Measurements from ENCODE around the gene EZR.
A peak's percentile ranks its signal among the peaks of the same experiment; 100 is the strongest.
"Not testable (repeated sequence)": the region's sequence is repeated elsewhere in the genome, so short reads cannot be mapped to it uniquely, and the experiment has no call there.

The EZR gene

DNA sequence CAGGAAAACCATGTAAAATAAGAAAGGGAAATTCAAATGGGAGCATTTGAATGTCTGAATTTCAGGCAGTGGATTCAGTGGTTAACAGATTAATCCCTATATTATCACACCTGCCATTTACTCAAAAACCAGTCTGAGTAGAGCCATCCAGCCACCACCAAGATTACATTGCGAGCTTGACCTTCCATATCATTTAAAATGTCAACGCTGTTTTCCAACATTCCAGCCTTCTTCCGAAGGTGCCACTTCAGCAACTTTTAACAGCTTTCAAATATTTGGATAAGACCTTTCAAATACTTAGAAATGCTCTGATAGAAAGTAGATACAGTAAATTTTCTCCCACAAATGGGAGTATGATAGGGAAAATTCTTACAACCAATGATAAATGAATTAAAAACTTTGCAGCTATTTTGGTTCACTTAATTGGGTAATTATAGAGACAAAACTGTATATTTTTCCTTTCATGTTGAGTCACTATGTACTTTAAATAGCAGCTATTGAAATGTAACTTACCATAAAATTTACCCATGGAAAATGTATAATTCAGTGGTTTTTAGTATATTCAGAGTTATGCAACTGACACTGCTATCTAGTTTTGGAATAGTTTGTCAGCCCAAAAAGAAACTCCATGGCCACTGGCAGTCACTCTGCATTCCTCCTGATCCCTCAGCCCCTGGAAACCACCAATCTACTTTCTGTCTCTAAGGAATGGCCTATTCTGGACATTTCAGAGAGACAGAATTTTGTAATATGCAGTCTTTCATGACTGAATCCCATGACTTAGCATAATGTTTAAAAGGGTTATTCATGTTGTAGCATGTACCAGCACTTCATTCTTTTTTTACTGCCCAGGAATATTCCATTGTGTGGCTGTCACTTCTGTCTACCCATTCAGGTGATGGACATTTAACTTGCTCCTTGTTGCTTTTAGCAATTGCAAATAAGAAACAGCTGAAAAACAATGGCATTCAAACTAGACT, 21.5 kb downstream of the EZR start:
- Histone ChIP-seq H3K9me3 (ENCODE audit: control insufficient read depth, low read length) (no peaks in the 10 kb centered on the region), H3K27me3 (replicated peaks; ENCODE audit: control insufficient read depth, insufficient read depth, low read length, poor library complexity, severe bottlenecking) (no peaks in the 10 kb centered on the region), H3K27ac (ENCODE audit: insufficient read depth, low read length, poor library complexity, severe bottlenecking) (no peak overlapping the region), H3K4me1 (ENCODE audit: control insufficient read depth, insufficient read depth, low read length, poor library complexity, severe bottlenecking) (peaks cover 60% of the 10 kb centered on the region), H3K4me3 (ENCODE audit: insufficient read depth, low read depth, low read length, poor library complexity, severe bottlenecking) (no peak overlapping the region), H3K36me3 (ENCODE audit: control insufficient read depth, insufficient read depth, low read length) (peaks cover 6% of the 10 kb centered on the region)
- no peak for DNase-seq

DNA sequence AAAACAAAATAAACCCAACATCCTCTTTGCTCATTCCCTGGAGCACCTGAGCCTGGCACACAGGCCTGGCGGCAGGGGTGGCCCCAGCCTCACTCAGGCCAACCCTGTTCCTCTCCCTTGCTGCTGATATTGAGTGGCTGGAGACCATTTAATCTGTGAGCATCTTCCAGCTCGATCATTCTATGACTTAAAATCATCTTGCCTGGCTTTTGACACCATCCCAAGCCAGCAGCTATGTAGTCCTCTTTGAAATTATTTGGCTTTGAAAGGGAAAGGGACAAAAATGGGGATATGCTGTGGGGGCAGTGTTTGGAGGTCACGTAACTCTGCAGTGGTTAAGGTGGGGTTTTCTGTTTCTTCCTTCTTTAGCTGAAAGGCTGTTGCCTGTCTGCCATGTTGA, 22.8 kb downstream of the EZR start:
- peaks cover 49% of the 10 kb centered on the region for H3K4me1 ChIP-seq (ENCODE audit: control insufficient read depth, insufficient read depth, low read length, poor library complexity, severe bottlenecking)
- DNase-seq, result no peak
- H3K4me3 ChIP-seq (ENCODE audit: insufficient read depth, low read depth, low read length, poor library complexity, severe bottlenecking), result no peak overlapping the region
- H3K9me3 ChIP-seq (ENCODE audit: control insufficient read depth, low read length), result no peaks in the 10 kb centered on the region
- H3K27ac ChIP-seq (ENCODE audit: insufficient read depth, low read length, poor library complexity, severe bottlenecking), result no peak overlapping the region
- H3K27me3 ChIP-seq (replicated peaks; ENCODE audit: control insufficient read depth, insufficient read depth, low read length, poor library complexity, severe bottlenecking), result no peaks in the 10 kb centered on the region
- no peaks in the 10 kb centered on the region for H3K36me3 ChIP-seq (ENCODE audit: control insufficient read depth, insufficient read depth, low read length)

DNA sequence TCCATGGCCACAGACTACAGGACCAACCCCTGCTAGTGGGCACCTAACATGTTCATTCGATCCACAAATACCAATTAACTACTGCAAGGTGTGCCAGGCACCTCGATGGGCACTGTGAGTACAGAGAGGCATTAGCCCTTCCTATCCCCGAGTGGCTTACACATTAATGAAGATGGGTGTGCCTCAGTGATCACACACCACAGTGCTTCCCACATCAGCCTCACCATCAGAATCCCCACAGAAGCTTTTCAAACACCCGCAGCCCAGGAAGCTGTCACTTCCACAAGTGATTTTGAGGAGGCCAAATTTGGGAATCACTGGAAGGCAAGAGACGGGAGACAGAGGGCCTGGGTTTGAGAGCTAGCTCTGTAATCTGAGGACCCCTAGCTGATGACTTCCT, 23.7 kb downstream of the EZR start:
- Histone ChIP-seq H3K27ac (ENCODE audit: insufficient read depth, low read length, poor library complexity, severe bottlenecking) (peak overlapping the region; percentile 13), H3K27me3 (replicated peaks; ENCODE audit: control insufficient read depth, insufficient read depth, low read length, poor library complexity, severe bottlenecking) (no peaks in the 10 kb centered on the region), H3K9me3 (ENCODE audit: control insufficient read depth, low read length) (no peaks in the 10 kb centered on the region), H3K4me3 (ENCODE audit: insufficient read depth, low read depth, low read length, poor library complexity, severe bottlenecking) (no peak overlapping the region), H3K36me3 (ENCODE audit: control insufficient read depth, insufficient read depth, low read length) (no peaks in the 10 kb centered on the region), H3K4me1 (ENCODE audit: control insufficient read depth, insufficient read depth, low read length, poor library complexity, severe bottlenecking) (peaks cover 49% of the 10 kb centered on the region)
- no peak for DNase-seq

DNA sequence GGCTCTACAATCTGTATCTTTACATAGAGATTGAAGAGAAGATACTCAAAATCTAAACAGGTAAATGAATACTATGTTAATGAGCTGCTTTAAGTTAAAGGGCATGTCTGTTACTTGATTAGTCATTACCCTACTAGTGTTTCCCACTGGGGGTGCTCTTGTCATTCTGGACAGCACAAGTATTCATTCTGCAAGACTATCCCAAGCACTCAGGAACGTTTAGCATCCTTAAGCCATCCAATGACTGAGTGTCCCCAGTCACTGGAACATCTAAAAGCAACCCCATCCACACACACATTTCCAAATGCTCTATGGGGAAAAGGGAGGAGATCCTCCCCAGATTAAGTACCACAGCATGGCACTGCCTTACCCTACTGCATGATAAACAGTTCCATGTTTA, 25.7 kb downstream of the EZR start:
- Histone ChIP-seq H3K27ac (ENCODE audit: insufficient read depth, low read length, poor library complexity, severe bottlenecking) (no peak overlapping the region), H3K36me3 (ENCODE audit: control insufficient read depth, insufficient read depth, low read length) (peaks cover 7% of the 10 kb centered on the region), H3K27me3 (replicated peaks; ENCODE audit: control insufficient read depth, insufficient read depth, low read length, poor library complexity, severe bottlenecking) (no peaks in the 10 kb centered on the region), H3K9me3 (ENCODE audit: control insufficient read depth, low read length) (no peaks in the 10 kb centered on the region), H3K4me1 (ENCODE audit: control insufficient read depth, insufficient read depth, low read length, poor library complexity, severe bottlenecking) (peaks cover 40% of the 10 kb centered on the region), H3K4me3 (ENCODE audit: insufficient read depth, low read depth, low read length, poor library complexity, severe bottlenecking) (no peak overlapping the region)
- DNase-seq, result no peak

DNA sequence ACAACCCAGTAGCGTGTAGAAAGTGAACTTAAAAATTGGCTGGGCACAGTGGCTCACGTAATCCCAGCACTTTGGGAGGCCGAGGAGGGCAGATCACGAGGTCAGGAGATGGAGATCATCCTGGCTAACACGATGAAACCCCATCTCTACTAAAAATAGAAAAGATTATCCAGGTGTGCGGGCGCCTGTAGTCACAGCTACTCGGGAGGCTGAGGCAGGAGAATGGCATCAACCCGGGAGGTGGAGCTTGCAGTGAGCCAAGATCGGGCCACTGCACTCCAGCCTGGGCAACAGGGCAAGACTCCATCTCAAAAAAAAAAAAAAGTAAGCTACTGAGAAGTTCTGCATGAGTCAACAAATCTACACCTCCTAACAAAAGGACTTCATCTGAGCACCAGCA, 26.7 kb downstream of the EZR start:
- peaks cover 16% of the 10 kb centered on the region for H3K36me3 ChIP-seq (ENCODE audit: control insufficient read depth, insufficient read depth, low read length)
- peaks cover 36% of the 10 kb centered on the region for H3K4me1 ChIP-seq (ENCODE audit: control insufficient read depth, insufficient read depth, low read length, poor library complexity, severe bottlenecking)
- not testable (repeated sequence) for H3K27me3 ChIP-seq (replicated peaks; ENCODE audit: control insufficient read depth, insufficient read depth, low read length, poor library complexity, severe bottlenecking); H3K4me3 ChIP-seq (ENCODE audit: insufficient read depth, low read depth, low read length, poor library complexity, severe bottlenecking); DNase-seq; H3K9me3 ChIP-seq (ENCODE audit: control insufficient read depth, low read length)
- H3K27ac ChIP-seq (ENCODE audit: insufficient read depth, low read length, poor library complexity, severe bottlenecking), result peak overlapping the region; percentile 12

DNA sequence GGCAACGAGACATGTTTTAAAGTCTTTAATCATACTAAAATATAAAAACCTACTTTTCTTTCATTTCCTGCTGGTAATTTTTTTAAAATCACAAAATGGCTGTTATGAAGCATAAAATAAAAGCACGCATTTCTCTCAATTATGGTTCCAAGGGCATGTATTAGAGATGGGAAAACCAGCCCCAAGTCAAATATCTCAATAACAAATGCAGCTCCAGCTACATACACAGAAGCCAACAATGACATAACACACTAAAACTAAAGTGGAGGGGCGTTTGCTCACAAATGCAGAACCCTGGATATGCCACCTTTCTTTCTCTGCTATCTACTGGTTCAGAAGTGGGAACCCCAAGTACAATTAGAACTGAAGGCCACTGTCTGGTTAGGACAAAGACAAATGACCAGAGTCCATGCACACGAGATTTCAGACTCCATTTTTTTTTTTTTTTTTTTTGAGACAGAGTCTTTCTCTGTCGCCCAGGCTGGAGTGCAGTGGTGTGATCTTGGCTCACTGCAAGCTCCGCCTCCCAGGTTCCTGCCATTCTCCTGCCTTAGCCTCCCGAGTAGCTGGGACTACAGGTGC, 27.8 kb downstream of the EZR start:
- Histone ChIP-seq H3K27ac (ENCODE audit: insufficient read depth, low read length, poor library complexity, severe bottlenecking) (no peak overlapping the region), H3K36me3 (ENCODE audit: control insufficient read depth, insufficient read depth, low read length) (peaks cover 27% of the 10 kb centered on the region), H3K4me3 (ENCODE audit: insufficient read depth, low read depth, low read length, poor library complexity, severe bottlenecking) (no peak overlapping the region), H3K9me3 (ENCODE audit: control insufficient read depth, low read length) (no peaks in the 10 kb centered on the region), H3K27me3 (replicated peaks; ENCODE audit: control insufficient read depth, insufficient read depth, low read length, poor library complexity, severe bottlenecking) (no peaks in the 10 kb centered on the region), H3K4me1 (ENCODE audit: control insufficient read depth, insufficient read depth, low read length, poor library complexity, severe bottlenecking) (peaks cover 36% of the 10 kb centered on the region)
- DNase-seq, result no peak

DNA sequence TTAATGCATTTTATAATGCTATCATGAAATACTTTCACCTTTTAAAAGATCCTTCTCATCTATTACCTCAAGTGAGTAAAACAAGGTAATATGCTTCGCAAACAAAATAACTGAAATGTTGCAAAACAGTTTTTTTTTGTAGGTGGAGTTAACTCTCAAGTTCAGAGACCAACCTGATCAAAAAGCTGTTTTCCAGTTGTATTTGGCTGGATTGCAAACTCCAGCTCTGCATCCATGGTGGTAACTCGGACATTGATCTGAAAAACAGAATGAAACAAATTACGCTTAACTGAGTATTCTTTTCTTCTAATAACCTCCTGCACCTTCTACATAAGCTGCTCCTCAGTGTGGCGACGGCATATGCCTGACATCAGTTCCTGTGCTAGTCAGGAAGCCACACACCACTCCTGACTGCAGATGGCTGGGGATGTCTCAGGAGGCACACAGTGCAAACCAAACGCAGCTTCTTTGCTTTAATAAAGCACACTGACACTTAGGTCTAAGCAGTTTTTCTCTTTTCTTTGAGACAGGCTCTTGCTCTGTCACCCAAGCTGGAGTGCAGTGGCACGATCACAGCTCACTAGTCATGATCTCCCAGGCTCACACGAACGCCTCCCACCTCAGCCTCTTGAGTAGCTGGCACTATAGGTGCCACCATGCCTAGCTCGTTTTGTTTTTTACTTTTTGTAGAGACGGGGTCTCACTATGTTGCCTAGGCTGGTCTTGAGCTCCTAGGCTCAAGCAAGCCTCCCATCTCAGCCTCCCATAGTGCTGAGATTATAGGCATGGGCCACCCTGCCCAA, 29.9 kb downstream of the EZR start:
- DNase-seq, result peak in 2 of 3 donors; percentile 44 to 49
- Histone ChIP-seq H3K27ac (ENCODE audit: insufficient read depth, low read length, poor library complexity, severe bottlenecking) (peak overlapping the region; percentile 52), H3K9me3 (ENCODE audit: control insufficient read depth, low read length) (no peaks in the 10 kb centered on the region), H3K4me1 (ENCODE audit: control insufficient read depth, insufficient read depth, low read length, poor library complexity, severe bottlenecking) (peaks cover 25% of the 10 kb centered on the region), H3K4me3 (ENCODE audit: insufficient read depth, low read depth, low read length, poor library complexity, severe bottlenecking) (peak overlapping the region; percentile 14), H3K27me3 (replicated peaks; ENCODE audit: control insufficient read depth, insufficient read depth, low read length, poor library complexity, severe bottlenecking) (no peaks in the 10 kb centered on the region), H3K36me3 (ENCODE audit: control insufficient read depth, insufficient read depth, low read length) (peaks cover 47% of the 10 kb centered on the region)

DNA sequence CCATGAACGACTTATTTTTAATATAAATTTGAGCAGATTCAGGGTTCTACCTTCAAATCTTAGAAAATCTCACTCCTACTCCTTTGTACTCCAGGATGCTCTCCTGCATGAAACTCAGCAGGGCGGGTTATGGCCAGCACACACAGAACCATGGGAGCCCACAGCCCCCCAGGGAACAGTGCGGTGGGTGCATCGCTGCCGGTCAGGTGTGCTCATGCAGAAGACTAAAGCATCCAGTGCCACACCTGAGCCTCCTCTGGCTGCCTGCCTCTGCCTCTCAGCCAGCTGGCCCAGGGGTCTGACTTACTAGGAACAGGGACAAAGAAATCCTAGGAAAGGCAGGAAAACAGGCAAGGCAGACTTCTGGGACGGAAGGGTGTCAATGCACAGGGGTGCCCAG, 31.8 kb downstream of the EZR start:
- DNase-seq, result no peak
- no peak overlapping the region for H3K4me3 ChIP-seq (ENCODE audit: insufficient read depth, low read depth, low read length, poor library complexity, severe bottlenecking)
- H3K27ac ChIP-seq (ENCODE audit: insufficient read depth, low read length, poor library complexity, severe bottlenecking), result no peak overlapping the region
- H3K9me3 ChIP-seq (ENCODE audit: control insufficient read depth, low read length), result no peaks in the 10 kb centered on the region
- peaks cover 22% of the 10 kb centered on the region for H3K4me1 ChIP-seq (ENCODE audit: control insufficient read depth, insufficient read depth, low read length, poor library complexity, severe bottlenecking)
- H3K27me3 ChIP-seq (replicated peaks; ENCODE audit: control insufficient read depth, insufficient read depth, low read length, poor library complexity, severe bottlenecking), result no peaks in the 10 kb centered on the region
- peaks cover 66% of the 10 kb centered on the region for H3K36me3 ChIP-seq (ENCODE audit: control insufficient read depth, insufficient read depth, low read length)

DNA sequence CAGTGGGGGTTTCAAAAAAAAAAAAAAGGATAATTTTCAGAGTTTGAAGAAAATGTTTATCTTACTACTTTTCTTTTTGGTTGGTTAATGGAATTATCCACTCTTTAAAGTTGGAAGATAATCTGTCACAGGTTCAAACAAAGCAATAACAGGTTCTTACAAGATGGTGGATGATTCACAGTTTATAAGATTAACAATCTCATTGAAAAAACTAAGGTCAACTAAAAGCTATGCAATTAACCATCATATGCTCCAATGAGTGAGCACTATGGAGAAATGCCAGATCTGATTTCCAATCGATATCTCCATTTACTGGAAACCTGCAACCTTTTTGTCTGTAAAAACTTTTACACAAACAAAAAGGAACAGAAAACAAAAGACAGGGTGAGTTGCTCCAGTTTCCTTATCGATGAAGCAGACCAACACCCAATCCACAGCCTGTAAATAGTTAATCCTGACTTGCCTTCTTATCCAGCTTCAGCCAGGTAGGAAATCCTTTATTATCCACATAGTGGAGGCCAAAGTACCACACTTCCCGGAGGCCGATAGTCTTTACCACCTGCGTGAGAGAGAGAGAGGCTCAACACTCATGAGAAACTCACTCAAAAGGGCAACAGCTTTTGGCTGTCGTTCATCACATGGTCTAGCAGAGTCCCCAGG, 32.4 kb downstream of the EZR start:
- Histone ChIP-seq H3K9me3 (ENCODE audit: control insufficient read depth, low read length) (no peaks in the 10 kb centered on the region), H3K27ac (ENCODE audit: insufficient read depth, low read length, poor library complexity, severe bottlenecking) (no peak overlapping the region), H3K27me3 (replicated peaks; ENCODE audit: control insufficient read depth, insufficient read depth, low read length, poor library complexity, severe bottlenecking) (no peaks in the 10 kb centered on the region), H3K4me1 (ENCODE audit: control insufficient read depth, insufficient read depth, low read length, poor library complexity, severe bottlenecking) (peaks cover 22% of the 10 kb centered on the region), H3K36me3 (ENCODE audit: control insufficient read depth, insufficient read depth, low read length) (peaks cover 73% of the 10 kb centered on the region), H3K4me3 (ENCODE audit: insufficient read depth, low read depth, low read length, poor library complexity, severe bottlenecking) (no peak overlapping the region)
- no peak for DNase-seq
